Hepatocyte (in vitro differentiated cells): ENCODE results near the gene IL17RB.

Experiments used
- EZH2 ChIP-seq: fragments of 200-600 bp; sonication (generic); IDR thresholded peaks from 2 replicates; pipeline ENCODE4 v1.6.1; 2016; ENCODE audit warnings: antibody characterized with exemption, mild to moderate bottlenecking, borderline replicate concordance
- TF ChIP-seq, protein P1 (sequence below): fragments of 200-600 bp; sonication (generic); IDR thresholded peaks from 2 replicates; pipeline ENCODE4 v1.5.1; 2016; ENCODE audit warnings: antibody characterized with exemption, mild to moderate bottlenecking; ENCODE audit not compliant: poor library complexity

- TF ChIP-seq, protein P1, sequence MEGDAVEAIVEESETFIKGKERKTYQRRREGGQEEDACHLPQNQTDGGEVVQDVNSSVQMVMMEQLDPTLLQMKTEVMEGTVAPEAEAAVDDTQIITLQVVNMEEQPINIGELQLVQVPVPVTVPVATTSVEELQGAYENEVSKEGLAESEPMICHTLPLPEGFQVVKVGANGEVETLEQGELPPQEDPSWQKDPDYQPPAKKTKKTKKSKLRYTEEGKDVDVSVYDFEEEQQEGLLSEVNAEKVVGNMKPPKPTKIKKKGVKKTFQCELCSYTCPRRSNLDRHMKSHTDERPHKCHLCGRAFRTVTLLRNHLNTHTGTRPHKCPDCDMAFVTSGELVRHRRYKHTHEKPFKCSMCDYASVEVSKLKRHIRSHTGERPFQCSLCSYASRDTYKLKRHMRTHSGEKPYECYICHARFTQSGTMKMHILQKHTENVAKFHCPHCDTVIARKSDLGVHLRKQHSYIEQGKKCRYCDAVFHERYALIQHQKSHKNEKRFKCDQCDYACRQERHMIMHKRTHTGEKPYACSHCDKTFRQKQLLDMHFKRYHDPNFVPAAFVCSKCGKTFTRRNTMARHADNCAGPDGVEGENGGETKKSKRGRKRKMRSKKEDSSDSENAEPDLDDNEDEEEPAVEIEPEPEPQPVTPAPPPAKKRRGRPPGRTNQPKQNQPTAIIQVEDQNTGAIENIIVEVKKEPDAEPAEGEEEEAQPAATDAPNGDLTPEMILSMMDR, result no peak
- TF ChIP-seq EZH2, result no peak
Measured at GRCh38 chr3:53891497-53892285, 45.3 kb downstream of the IL17RB start, which contains the start of gene SELENOK.
